ENCODE results near the gene EMSY. TPM values are rescaled to one million over a fixed set of nuclear protein-coding genes. Genes with fewer than 3 reads are reported as not detected.
"Not testable (repeated sequence)": the region's sequence is repeated elsewhere in the genome, so short reads cannot be mapped to it uniquely, and the experiment has no call there.

EMSY gene
- total RNA-seq, 1 donor from 2014 or later, result 20.2 TPM

GRCh38 chr11:76577921-76578653 lies 133.3 kb downstream of the EMSY start:
- no peak overlapping the region for H3K4me3 Mint-ChIP-seq (ENCODE audit: unreplicated experiment)
- no peak for TF ChIP-seq CTCF (IDR thresholded peaks at IDR 0.05; ENCODE audit: unreplicated experiment)
- H3K9me3 Mint-ChIP-seq (ENCODE audit: unreplicated experiment), result no peaks in the 10 kb centered on the region
- H3K36me3 Mint-ChIP-seq (ENCODE audit: low read depth, unreplicated experiment), result no peaks in the 10 kb centered on the region
- DNase-seq (ENCODE audit: low spot score), result no peak
- peaks cover 9% of the 10 kb centered on the region for H3K4me1 Mint-ChIP-seq (ENCODE audit: unreplicated experiment)
- H3K27me3 Mint-ChIP-seq (ENCODE audit: unreplicated experiment), result peaks cover 2% of the 10 kb centered on the region
- no peak overlapping the region for H3K27ac Mint-ChIP-seq (ENCODE audit: unreplicated experiment)

DNA sequence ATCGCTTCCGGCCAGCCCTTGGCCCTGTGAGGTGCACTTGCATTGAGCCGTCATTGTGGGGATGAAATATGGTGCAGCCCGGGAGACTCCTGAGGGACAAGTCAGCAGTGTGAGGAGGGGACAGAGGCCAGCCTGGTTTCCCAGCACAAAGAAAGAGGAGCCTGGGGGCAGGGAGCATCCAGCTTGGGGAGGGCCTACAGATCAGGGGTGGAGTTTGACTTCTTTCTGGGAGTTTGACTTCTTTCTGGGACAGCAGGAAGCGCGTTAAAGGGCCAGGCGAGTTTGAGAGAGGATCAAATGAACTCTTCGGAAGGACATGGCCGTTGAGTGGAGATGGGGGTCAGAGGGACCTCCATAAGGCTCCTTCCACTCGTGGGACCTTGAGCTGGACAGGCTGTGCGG lies 133.8 kb downstream of the EMSY start:
- no peak overlapping the region for H3K4me3 Mint-ChIP-seq (ENCODE audit: unreplicated experiment)
- no peak overlapping the region for H3K27ac Mint-ChIP-seq (ENCODE audit: unreplicated experiment)
- no peak for TF ChIP-seq CTCF (IDR thresholded peaks at IDR 0.05; ENCODE audit: unreplicated experiment)
- H3K4me1 Mint-ChIP-seq (ENCODE audit: unreplicated experiment), result peaks cover 9% of the 10 kb centered on the region
- peaks cover 2% of the 10 kb centered on the region for H3K27me3 Mint-ChIP-seq (ENCODE audit: unreplicated experiment)
- no peak for DNase-seq (ENCODE audit: low spot score)
- H3K36me3 Mint-ChIP-seq (ENCODE audit: low read depth, unreplicated experiment), result no peaks in the 10 kb centered on the region
- no peaks in the 10 kb centered on the region for H3K9me3 Mint-ChIP-seq (ENCODE audit: unreplicated experiment)

GRCh38 chr11:76579056-76579751 lies 134.4 kb downstream of the EMSY start:
- H3K4me1 Mint-ChIP-seq (ENCODE audit: unreplicated experiment), result peaks cover 9% of the 10 kb centered on the region
- TF ChIP-seq CTCF (IDR thresholded peaks at IDR 0.05; ENCODE audit: unreplicated experiment), result no peak
- no peak overlapping the region for H3K4me3 Mint-ChIP-seq (ENCODE audit: unreplicated experiment)
- peaks cover 2% of the 10 kb centered on the region for H3K27me3 Mint-ChIP-seq (ENCODE audit: unreplicated experiment)
- H3K9me3 Mint-ChIP-seq (ENCODE audit: unreplicated experiment), result no peaks in the 10 kb centered on the region
- H3K27ac Mint-ChIP-seq (ENCODE audit: unreplicated experiment), result no peak overlapping the region
- DNase-seq (ENCODE audit: low spot score), result no peak
- no peaks in the 10 kb centered on the region for H3K36me3 Mint-ChIP-seq (ENCODE audit: low read depth, unreplicated experiment)

GRCh38 chr11:76579752-76580151 lies 134.9 kb downstream of the EMSY start:
- H3K27me3 Mint-ChIP-seq (ENCODE audit: unreplicated experiment), result peaks cover 2% of the 10 kb centered on the region
- no peak for TF ChIP-seq CTCF (IDR thresholded peaks at IDR 0.05; ENCODE audit: unreplicated experiment)
- no peak for DNase-seq (ENCODE audit: low spot score)
- peaks cover 9% of the 10 kb centered on the region for H3K4me1 Mint-ChIP-seq (ENCODE audit: unreplicated experiment)
- H3K4me3 Mint-ChIP-seq (ENCODE audit: unreplicated experiment), result no peak overlapping the region
- H3K27ac Mint-ChIP-seq (ENCODE audit: unreplicated experiment), result no peak overlapping the region
- H3K36me3 Mint-ChIP-seq (ENCODE audit: low read depth, unreplicated experiment), result no peaks in the 10 kb centered on the region
- H3K9me3 Mint-ChIP-seq (ENCODE audit: unreplicated experiment), result no peaks in the 10 kb centered on the region

- H3K27me3 Mint-ChIP-seq (ENCODE audit: unreplicated experiment); DNase-seq (ENCODE audit: low spot score); H3K4me3 Mint-ChIP-seq (ENCODE audit: unreplicated experiment); H3K36me3 Mint-ChIP-seq (ENCODE audit: low read depth, unreplicated experiment); H3K9me3 Mint-ChIP-seq (ENCODE audit: unreplicated experiment); H3K4me1 Mint-ChIP-seq (ENCODE audit: unreplicated experiment); H3K27ac Mint-ChIP-seq (ENCODE audit: unreplicated experiment): not testable (repeated sequence)
Observed at GRCh38 chr11:76582471-76582870, 137.7 kb downstream of the EMSY start.
